ENCODE measurements around the gene WIZ. TPM values are rescaled to one million over a fixed set of nuclear protein-coding genes. Genes with fewer than 3 reads are reported as not detected.

WIZ gene
- total and polyA plus RNA-seq, 10 of the 15 experiments (the other 5 are each of a cell fraction or from before 2014, with no cell fraction given): 0.10 to 26.7 (median 2.7) TPM

DNA sequence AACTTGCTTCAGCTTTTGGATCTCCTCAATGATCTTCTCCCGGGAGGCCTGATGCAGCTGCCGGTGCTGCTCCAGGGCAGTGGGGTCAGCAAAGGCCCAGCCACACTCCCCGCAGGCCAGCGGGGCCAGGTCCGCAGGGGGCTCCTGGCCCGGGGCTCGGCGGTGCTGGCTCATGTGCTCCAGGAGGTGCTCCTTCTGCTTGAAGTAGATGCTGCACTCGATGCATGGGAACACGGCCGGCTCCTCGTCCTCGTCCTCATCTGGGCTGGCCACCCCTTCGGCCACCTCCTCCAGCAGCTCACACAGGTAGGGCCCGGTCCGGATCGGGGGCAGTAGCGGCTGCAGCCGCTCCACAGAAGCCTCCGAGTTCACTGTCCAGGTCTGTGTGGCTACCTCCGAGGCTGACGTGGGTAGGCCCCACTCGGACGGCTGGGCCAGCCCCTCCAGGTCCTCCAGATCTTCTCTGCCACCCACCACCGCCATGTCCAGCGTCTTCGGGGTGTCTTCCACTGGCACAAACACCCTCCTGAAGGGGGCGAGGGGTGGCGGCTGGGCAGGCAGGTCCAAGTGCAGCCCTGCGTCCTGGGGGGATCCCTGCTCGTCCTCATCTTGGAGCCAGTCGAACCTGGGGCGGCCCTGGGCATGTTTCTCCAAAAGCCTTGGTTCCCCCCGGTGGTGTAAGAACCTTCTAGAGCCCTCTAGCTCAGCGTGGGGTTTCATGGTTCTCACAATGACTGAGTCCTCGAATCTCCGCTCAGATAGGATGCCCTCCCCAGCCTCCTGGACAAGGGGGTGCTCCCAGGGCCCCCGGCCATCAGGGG lies 9.7 kb downstream of the WIZ start:
- ATAC-seq (no peak), DNase-seq (ENCODE audit: low read depth, low spot score) (no peak), FAIRE-seq (no peak)
- TF ChIP-seq HCFC1 (IDR thresholded peaks at IDR 0.05; ENCODE audit: low read length) (no peak), FOXK2 (IDR thresholded peaks at IDR 0.05) (no peak), SUZ12 (IDR thresholded peaks at IDR 0.05; ENCODE audit: unreplicated experiment) (no peak), PAX8 (IDR thresholded peaks at IDR 0.05) (no peak), SMARCA5 (IDR thresholded peaks at IDR 0.05) (no peak), RAD51 (IDR thresholded peaks at IDR 0.05) (no peak)
- TF ChIP-seq, protein P1, sequence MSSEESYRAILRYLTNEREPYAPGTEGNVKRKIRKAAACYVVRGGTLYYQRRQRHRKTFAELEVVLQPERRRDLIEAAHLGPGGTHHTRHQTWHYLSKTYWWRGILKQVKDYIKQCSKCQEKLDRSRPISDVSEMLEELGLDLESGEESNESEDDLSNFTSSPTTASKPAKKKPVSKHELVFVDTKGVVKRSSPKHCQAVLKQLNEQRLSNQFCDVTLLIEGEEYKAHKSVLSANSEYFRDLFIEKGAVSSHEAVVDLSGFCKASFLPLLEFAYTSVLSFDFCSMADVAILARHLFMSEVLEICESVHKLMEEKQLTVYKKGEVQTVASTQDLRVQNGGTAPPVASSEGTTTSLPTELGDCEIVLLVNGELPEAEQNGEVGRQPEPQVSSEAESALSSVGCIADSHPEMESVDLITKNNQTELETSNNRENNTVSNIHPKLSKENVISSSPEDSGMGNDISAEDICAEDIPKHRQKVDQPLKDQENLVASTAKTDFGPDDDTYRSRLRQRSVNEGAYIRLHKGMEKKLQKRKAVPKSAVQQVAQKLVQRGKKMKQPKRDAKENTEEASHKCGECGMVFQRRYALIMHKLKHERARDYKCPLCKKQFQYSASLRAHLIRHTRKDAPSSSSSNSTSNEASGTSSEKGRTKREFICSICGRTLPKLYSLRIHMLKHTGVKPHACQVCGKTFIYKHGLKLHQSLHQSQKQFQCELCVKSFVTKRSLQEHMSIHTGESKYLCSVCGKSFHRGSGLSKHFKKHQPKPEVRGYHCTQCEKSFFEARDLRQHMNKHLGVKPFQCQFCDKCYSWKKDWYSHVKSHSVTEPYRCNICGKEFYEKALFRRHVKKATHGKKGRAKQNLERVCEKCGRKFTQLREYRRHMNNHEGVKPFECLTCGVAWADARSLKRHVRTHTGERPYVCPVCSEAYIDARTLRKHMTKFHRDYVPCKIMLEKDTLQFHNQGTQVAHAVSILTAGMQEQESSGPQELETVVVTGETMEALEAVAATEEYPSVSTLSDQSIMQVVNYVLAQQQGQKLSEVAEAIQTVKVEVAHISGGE (CRISPR knock-in tag; IDR thresholded peaks at IDR 0.05): no peak
- no peaks in the 10 kb centered on the region for H3K36me3 ChIP-seq (ENCODE audit: control insufficient read depth in 2 of 2, insufficient read depth in 2 of 2, low read length in 1 of 2)
- H3K79me2 ChIP-seq (ENCODE audit: control insufficient read depth, insufficient read depth, low read length): no peaks in the 10 kb centered on the region
- RAD21 ChIA-PET (ENCODE audit: unreplicated experiment): interaction anchor here (1.6 kb wide), 1 partner anchor 27 kb away, joined by 3 read pairs; no protein-coding TSS in a partner anchor
- H3K27me3 ChIP-seq (replicated peaks in 1 of 2; ENCODE audit: control insufficient read depth in 2 of 2, insufficient read depth in 2 of 2, low read length in 1 of 2): no peaks in the 10 kb centered on the region
- intact Hi-C loops (cut with micrococcal nuclease; ENCODE audit: unreplicated experiment): no loop called here
- no peak overlapping the region for H3K4me3 ChIP-seq
- CTCF ChIA-PET: no interaction called here
- no peak overlapping the region for H3K9ac ChIP-seq (ENCODE audit: control insufficient read depth, insufficient read depth, low read length)
- no peak overlapping the region for H3K4me2 ChIP-seq (ENCODE audit: control insufficient read depth, insufficient read depth)
- no peaks in the 10 kb centered on the region; the same call in 1 of the 2 replicates for H3K4me1 ChIP-seq (ENCODE audit: control insufficient read depth, insufficient read depth, low read length)
- SMC1A ChIA-PET (ENCODE audit: uncharacterized antibody, unreplicated experiment): no interaction called here
- no peaks in the 10 kb centered on the region for H3K9me3 ChIP-seq (replicated peaks; ENCODE audit: control insufficient read depth, insufficient read depth, low read length)
- in situ Hi-C loops (cut with MboI): no loop called here
- 83% methylated on average over 38 of the region's 38 CpGs for WGBS (ENCODE audit: insufficient coverage, insufficient replicate concordance, low lambda C conversion rate, missing lambda C conversion rate)
- H3K27ac ChIP-seq (ENCODE audit: control insufficient read depth, insufficient read depth): no peak overlapping the region
- H2AFZ ChIP-seq (ENCODE audit: control insufficient read depth, low read depth, low read length): no peak overlapping the region
- no TSS peak for BruUV-seq (replicated peaks)
- POLR2A ChIA-PET: no interaction called here
- H4K20me1 ChIP-seq (ENCODE audit: control insufficient read depth, insufficient read depth): no peaks in the 10 kb centered on the region; the same call in 1 of the 2 replicates
